ENCODE data around the gene RAB11FIP3. TPM values are rescaled to one million over a fixed set of nuclear protein-coding genes. Genes with fewer than 3 reads are reported as not detected.
"Not testable (repeated sequence)": the region's sequence is repeated elsewhere in the genome, so short reads cannot be mapped to it uniquely, and the experiment has no call there.

RAB11FIP3 gene
- total RNA-seq, 2 donors from 2014 or later = 19.9 to 43.8 TPM

- H3K36me3 ChIP-seq = peaks cover 9% of the 10 kb centered on the region
- no peaks in the 10 kb centered on the region for H3K27me3 ChIP-seq
- no peak overlapping the region for H3K4me3 ChIP-seq
- DNase-seq (ENCODE audit: low spot score) = no peak
- TF ChIP-seq CTCF (IDR thresholded peaks at IDR 0.05) = no peak
- peaks cover 0 to 24% of the 10 kb centered on the region in 2 donors for H3K4me1 ChIP-seq
- no peak overlapping the region for H3K27ac ChIP-seq
- H3K9me3 ChIP-seq = no peaks in the 10 kb centered on the region
Observed at GRCh38 chr16:460787-461186, 35.3 kb downstream of the RAB11FIP3 start.

GRCh38 chr16:463071-463470 is 37.6 kb downstream of the RAB11FIP3 start:
- H3K4me3 ChIP-seq = no peak overlapping the region
- H3K36me3 ChIP-seq = peaks cover 9% of the 10 kb centered on the region
- H3K27ac ChIP-seq = no peak overlapping the region
- no peaks in the 10 kb centered on the region for H3K9me3 ChIP-seq
- no peak for DNase-seq (ENCODE audit: low spot score)
- no peak for TF ChIP-seq CTCF (IDR thresholded peaks at IDR 0.05)
- H3K4me1 ChIP-seq = peaks cover 0 to 8% of the 10 kb centered on the region in 2 donors
- no peaks in the 10 kb centered on the region for H3K27me3 ChIP-seq

GRCh38 chr16:466651-467050 is 41.2 kb downstream of the RAB11FIP3 start:
- no peak overlapping the region for H3K27ac ChIP-seq
- H3K4me1 ChIP-seq = peaks cover 0 to 20% of the 10 kb centered on the region in 2 donors
- H3K36me3 ChIP-seq = peaks cover 5% of the 10 kb centered on the region
- no peaks in the 10 kb centered on the region for H3K9me3 ChIP-seq
- no peak for DNase-seq (ENCODE audit: low spot score)
- TF ChIP-seq CTCF (IDR thresholded peaks at IDR 0.05) = no peak
- H3K27me3 ChIP-seq = no peaks in the 10 kb centered on the region
- H3K4me3 ChIP-seq = no peak overlapping the region

GRCh38 chr16:467249-467871 is 41.9 kb downstream of the RAB11FIP3 start:
- H3K9me3 ChIP-seq; H3K36me3 ChIP-seq; DNase-seq (ENCODE audit: low spot score); H3K27ac ChIP-seq; H3K4me3 ChIP-seq; H3K27me3 ChIP-seq: not testable (repeated sequence)
- peaks cover 0 to 27% of the 10 kb centered on the region in 2 donors for H3K4me1 ChIP-seq

- Histone ChIP-seq H3K9me3 (no peaks in the 10 kb centered on the region), H3K4me1 (peaks cover 0 to 27% of the 10 kb centered on the region in 2 donors), H3K27ac (no peak overlapping the region), H3K36me3 (peaks cover 5% of the 10 kb centered on the region), H3K4me3 (no peak overlapping the region), H3K27me3 (no peaks in the 10 kb centered on the region)
- TF ChIP-seq CTCF (IDR thresholded peaks at IDR 0.05) = no peak
- DNase-seq (ENCODE audit: low spot score) = no peak
Observed at GRCh38 chr16:468068-468821, 42.8 kb downstream of the RAB11FIP3 start.

GRCh38 chr16:469459-469858 is 44.0 kb downstream of the RAB11FIP3 start:
- peaks cover 0 to 27% of the 10 kb centered on the region in 2 donors for H3K4me1 ChIP-seq
- not testable (repeated sequence) for H3K27ac ChIP-seq; H3K4me3 ChIP-seq; DNase-seq (ENCODE audit: low spot score); H3K27me3 ChIP-seq; H3K36me3 ChIP-seq; H3K9me3 ChIP-seq

Data from right atrium auricular region (tissue), 2 donors.